ENCODE data around the gene ACTN4. TPM values are rescaled to one million over a fixed set of nuclear protein-coding genes. Genes with fewer than 3 reads are reported as not detected.

The ACTN4 gene
- total and polyA plus RNA-seq, 2 experiments from 2014 or later, result 59.3 to 321 TPM

GRCh38 chr19:38742906-38743305 is 95.5 kb downstream of the ACTN4 start:
- Histone ChIP-seq H2AFZ (no peak overlapping the region), H3K4me1 (ENCODE audit: insufficient read depth) (no peaks in the 10 kb centered on the region), H3K9me2 (replicated peaks; ENCODE audit: insufficient read depth) (no peaks in the 10 kb centered on the region), H3K79me2 (no peaks in the 10 kb centered on the region), H3K27me3 (no peaks in the 10 kb centered on the region), H3K4me2 (no peak overlapping the region), H3K36me3 (replicated peaks; ENCODE audit: insufficient read depth, low read depth) (no peaks in the 10 kb centered on the region), H4K20me1 (ENCODE audit: insufficient read depth, poor library complexity, severe bottlenecking) (no peaks in the 10 kb centered on the region), H3K4me3 (no peak overlapping the region), H3K9me3 (ENCODE audit: low read depth) (no peaks in the 10 kb centered on the region), H3K27ac (no peak overlapping the region)
- TF ChIP-seq CTCF (IDR thresholded peaks at IDR 0.05; ENCODE audit: poor library complexity) (no peak), EZH2phosphoT487 (IDR thresholded peaks at IDR 0.05; ENCODE audit: low read depth, severe bottlenecking, unreplicated experiment) (no peak), EZH2 (IDR thresholded peaks at IDR 0.05; ENCODE audit: borderline replicate concordance) (no peak)
- DNase-seq (ENCODE audit: low spot score), result no peak
- WGBS (ENCODE audit: low lambda C conversion rate, missing lambda C conversion rate), result 96% methylated on average over 5 of the region's 6 CpGs

- Histone ChIP-seq H3K4me3 (no peak overlapping the region), H3K79me2 (no peaks in the 10 kb centered on the region), H3K9me3 (ENCODE audit: low read depth) (no peaks in the 10 kb centered on the region), H2AFZ (no peak overlapping the region), H3K27me3 (no peaks in the 10 kb centered on the region), H3K4me2 (no peak overlapping the region), H3K4me1 (ENCODE audit: insufficient read depth) (no peaks in the 10 kb centered on the region), H3K27ac (no peak overlapping the region), H3K9me2 (replicated peaks; ENCODE audit: insufficient read depth) (no peaks in the 10 kb centered on the region), H4K20me1 (ENCODE audit: insufficient read depth, poor library complexity, severe bottlenecking) (no peaks in the 10 kb centered on the region), H3K36me3 (replicated peaks; ENCODE audit: insufficient read depth, low read depth) (no peaks in the 10 kb centered on the region)
- TF ChIP-seq EZH2phosphoT487 (IDR thresholded peaks at IDR 0.05; ENCODE audit: low read depth, severe bottlenecking, unreplicated experiment), result no peak
- no peak for TF ChIP-seq EZH2 (IDR thresholded peaks at IDR 0.05; ENCODE audit: borderline replicate concordance)
- TF ChIP-seq CTCF (IDR thresholded peaks at IDR 0.05; ENCODE audit: poor library complexity), result no peak
- WGBS (ENCODE audit: low lambda C conversion rate, missing lambda C conversion rate), result 88% methylated on average over 16 of the region's 20 CpGs
- DNase-seq (ENCODE audit: low spot score), result peak; percentile 22
Observed at GRCh38 chr19:38743394-38744297, 96.2 kb downstream of the ACTN4 start.

GRCh38 chr19:38744298-38744681 is 96.8 kb downstream of the ACTN4 start, which contains the start of gene CAPN12:
Gene CAPN12 (minus strand): TSS chr19:38744474. CDS start chr19:38744165, 309 bp downstream.
- no peak within 1 kb of the TSS for H3K27ac ChIP-seq
- H3K4me2 ChIP-seq, result no peak within 1 kb of the TSS
- no peaks in the 10 kb centered on the region for H3K79me2 ChIP-seq
- H3K27me3 ChIP-seq, result no peaks in the 10 kb centered on the region
- H2AFZ ChIP-seq, result no peak within 1 kb of the TSS
- no peaks in the 10 kb centered on the region for H3K9me3 ChIP-seq (ENCODE audit: low read depth)
- no peak for DNase-seq (ENCODE audit: low spot score)
- no peaks in the 10 kb centered on the region for H3K36me3 ChIP-seq (replicated peaks; ENCODE audit: insufficient read depth, low read depth)
- no peak within 1 kb of the TSS for H3K4me3 ChIP-seq
- no peaks in the 10 kb centered on the region for H4K20me1 ChIP-seq (ENCODE audit: insufficient read depth, poor library complexity, severe bottlenecking)
- no peak for TF ChIP-seq EZH2 (IDR thresholded peaks at IDR 0.05; ENCODE audit: borderline replicate concordance)
- H3K9me2 ChIP-seq (replicated peaks; ENCODE audit: insufficient read depth), result no peaks in the 10 kb centered on the region
- 90% methylated on average over 10 of the region's 10 CpGs for WGBS (ENCODE audit: low lambda C conversion rate, missing lambda C conversion rate)
- no peaks in the 10 kb centered on the region for H3K4me1 ChIP-seq (ENCODE audit: insufficient read depth)

- Histone ChIP-seq H4K20me1 (ENCODE audit: insufficient read depth, poor library complexity, severe bottlenecking) (no peaks in the 10 kb centered on the region), H3K9me2 (replicated peaks; ENCODE audit: insufficient read depth) (no peaks in the 10 kb centered on the region), H3K27ac (no peak overlapping the region), H3K9me3 (ENCODE audit: low read depth) (no peaks in the 10 kb centered on the region), H3K4me1 (ENCODE audit: insufficient read depth) (no peaks in the 10 kb centered on the region), H2AFZ (no peak overlapping the region), H3K36me3 (replicated peaks; ENCODE audit: insufficient read depth, low read depth) (no peaks in the 10 kb centered on the region), H3K79me2 (no peaks in the 10 kb centered on the region), H3K27me3 (no peaks in the 10 kb centered on the region), H3K4me3 (no peak overlapping the region), H3K4me2 (no peak overlapping the region)
- DNase-seq (ENCODE audit: low spot score), result no peak
- TF ChIP-seq CTCF (IDR thresholded peaks at IDR 0.05; ENCODE audit: poor library complexity) (no peak), EZH2phosphoT487 (IDR thresholded peaks at IDR 0.05; ENCODE audit: low read depth, severe bottlenecking, unreplicated experiment) (no peak), EZH2 (IDR thresholded peaks at IDR 0.05; ENCODE audit: borderline replicate concordance) (no peak)
- 96% methylated on average over 6 of the region's 6 CpGs for WGBS (ENCODE audit: low lambda C conversion rate, missing lambda C conversion rate)
Observed at GRCh38 chr19:38744874-38745273, 97.4 kb downstream of the ACTN4 start.

Data from hepatocyte (in vitro differentiated cells).